ENCODE results near the gene PPP1CB. TPM values are rescaled to one million over a fixed set of nuclear protein-coding genes. Genes with fewer than 3 reads are reported as not detected.

Gene PPP1CB
- total RNA-seq, 2 experiments from 2014 or later, result 290 to 304 TPM

DNA sequence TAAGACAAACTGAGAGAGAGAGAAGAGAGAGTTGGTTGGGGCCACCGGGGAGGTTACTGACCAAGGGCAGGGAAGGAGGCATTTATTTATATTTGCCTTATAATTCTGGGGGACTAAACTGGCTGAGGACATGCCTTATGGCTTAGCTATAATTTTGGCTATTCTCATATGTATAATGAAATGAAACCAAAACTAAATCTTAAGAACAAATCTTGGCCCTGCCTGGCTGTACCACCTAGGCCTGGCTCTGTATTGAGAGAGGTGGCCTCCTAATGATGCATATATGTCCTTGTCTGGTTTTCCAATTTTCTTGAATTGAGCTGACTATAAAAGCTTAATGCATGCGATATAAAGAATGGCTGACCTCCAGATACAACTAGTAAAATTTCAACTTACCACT, 3.5 kb upstream of the PPP1CB start:
- Mint-ChIP-seq H3K9me3 (no peaks in the 10 kb centered on the region), H3K4me1 (ENCODE audit: low read depth) (peaks cover 45% of the 10 kb centered on the region), H3K27me3 (no peaks in the 10 kb centered on the region), H3K36me3 (ENCODE audit: low read depth) (peaks cover 16% of the 10 kb centered on the region), H3K27ac (peak overlapping the region; percentile 95), H3K4me3 (peak overlapping the region; percentile 55)
- POLR2A ChIA-PET, result interaction anchor here (1.1 to 2.0 kb wide), 2 partner anchors 154 to 182 kb away, joined by 3 to 10 read pairs; no protein-coding TSS in a partner anchor
- H3K4me1 ChIP-seq (ENCODE audit: insufficient read depth, low read length), result peaks cover 35% of the 10 kb centered on the region
- H3K9me3 ChIP-seq (ENCODE audit: control insufficient read depth in 1 of 2, insufficient read depth in 1 of 2, low read length in 2 of 2), result no peaks in the 10 kb centered on the region
- no peaks in the 10 kb centered on the region for H3K27me3 ChIP-seq (ENCODE audit: control insufficient read depth in 1 of 2, insufficient read depth in 2 of 2, low read length in 2 of 2)
- H3K36me3 ChIP-seq (ENCODE audit: insufficient read depth, low read length), result no peaks in the 10 kb centered on the region
- intact Hi-C loops (cut with DNase I, micrococcal nuclease), result loop anchor here in 1 of 2 experiments (2.0 to 10.0 kb wide), 2 partner anchors 123 to 353 kb away; partner anchors contain the start of genes FOSL2 and TRMT61B
- TF ChIP-seq, protein P1, sequence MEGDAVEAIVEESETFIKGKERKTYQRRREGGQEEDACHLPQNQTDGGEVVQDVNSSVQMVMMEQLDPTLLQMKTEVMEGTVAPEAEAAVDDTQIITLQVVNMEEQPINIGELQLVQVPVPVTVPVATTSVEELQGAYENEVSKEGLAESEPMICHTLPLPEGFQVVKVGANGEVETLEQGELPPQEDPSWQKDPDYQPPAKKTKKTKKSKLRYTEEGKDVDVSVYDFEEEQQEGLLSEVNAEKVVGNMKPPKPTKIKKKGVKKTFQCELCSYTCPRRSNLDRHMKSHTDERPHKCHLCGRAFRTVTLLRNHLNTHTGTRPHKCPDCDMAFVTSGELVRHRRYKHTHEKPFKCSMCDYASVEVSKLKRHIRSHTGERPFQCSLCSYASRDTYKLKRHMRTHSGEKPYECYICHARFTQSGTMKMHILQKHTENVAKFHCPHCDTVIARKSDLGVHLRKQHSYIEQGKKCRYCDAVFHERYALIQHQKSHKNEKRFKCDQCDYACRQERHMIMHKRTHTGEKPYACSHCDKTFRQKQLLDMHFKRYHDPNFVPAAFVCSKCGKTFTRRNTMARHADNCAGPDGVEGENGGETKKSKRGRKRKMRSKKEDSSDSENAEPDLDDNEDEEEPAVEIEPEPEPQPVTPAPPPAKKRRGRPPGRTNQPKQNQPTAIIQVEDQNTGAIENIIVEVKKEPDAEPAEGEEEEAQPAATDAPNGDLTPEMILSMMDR (IDR thresholded peaks at IDR 0.05), result no peak
- CTCF ChIA-PET, result interaction anchor here (2.2 to 2.4 kb wide), 2 partner anchors 154 to 181 kb away, joined by 12 to 15 read pairs; no protein-coding TSS in a partner anchor
- peak overlapping the region; percentile 9 to 98 for H3K27ac ChIP-seq (ENCODE audit: low read depth in 1 of 2, low read length in 2 of 2)
- DNase-seq (peak in 4 of 14 experiments; percentile 23 to 45 (median 40)), ATAC-seq (ENCODE audit: poor library complexity) (no peak)
- peak overlapping the region; percentile 4 for H3K4me3 ChIP-seq (ENCODE audit: low read length)

DNA sequence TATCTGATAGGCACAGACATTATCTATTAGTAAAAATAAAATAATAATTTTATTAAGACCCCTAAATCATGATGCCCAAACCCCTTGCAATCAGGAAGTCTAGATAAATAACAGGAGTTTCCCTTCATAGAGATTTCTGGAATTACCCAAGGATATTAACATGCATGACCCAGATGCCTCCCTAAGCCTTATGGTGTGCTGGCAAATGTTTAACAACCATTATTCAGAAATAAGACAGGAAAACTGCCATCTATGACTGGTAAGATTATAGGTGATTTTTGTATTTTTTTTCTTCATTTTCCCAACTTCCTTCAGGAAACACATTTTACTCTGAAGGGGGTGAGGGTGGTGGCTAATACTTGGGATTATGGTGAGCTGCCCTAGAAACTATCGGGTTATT, 2.7 kb upstream of the PPP1CB start:
- POLR2A ChIA-PET, result interaction anchor here (5.2 kb wide), 1 partner anchor 154 kb away, joined by 59 read pairs; no protein-coding TSS in a partner anchor
- Histone ChIP-seq H3K4me3 (ENCODE audit: low read length) (no peak overlapping the region), H3K9me3 (ENCODE audit: control insufficient read depth in 1 of 2, insufficient read depth in 1 of 2, low read length in 2 of 2) (no peaks in the 10 kb centered on the region), H3K4me1 (ENCODE audit: insufficient read depth, low read length) (peaks cover 39% of the 10 kb centered on the region), H3K36me3 (ENCODE audit: insufficient read depth, low read length) (no peaks in the 10 kb centered on the region), H3K27ac (ENCODE audit: low read depth in 1 of 2, low read length in 2 of 2) (peak overlapping the region; percentile 91 to 98), H3K27me3 (ENCODE audit: control insufficient read depth in 1 of 2, insufficient read depth in 2 of 2, low read length in 2 of 2) (no peaks in the 10 kb centered on the region)
- peak overlapping the region; percentile 95 for H3K27ac Mint-ChIP-seq
- ATAC-seq (ENCODE audit: poor library complexity) (no peak), DNase-seq (no peak)
- intact Hi-C loops (cut with DNase I, micrococcal nuclease), result loop anchor here in 1 of 2 experiments (2.0 to 10.0 kb wide), 2 partner anchors 122 to 354 kb away; partner anchors contain the start of genes FOSL2 and TRMT61B
- CTCF ChIA-PET, result interaction anchor here (4.2 to 7.8 kb wide), 2 partner anchors 155 to 182 kb away, joined by 26 to 54 read pairs; no protein-coding TSS in a partner anchor
- H3K4me3 Mint-ChIP-seq, result peak overlapping the region; percentile 95
- no peaks in the 10 kb centered on the region for H3K27me3 Mint-ChIP-seq
- H3K36me3 Mint-ChIP-seq (ENCODE audit: low read depth), result peaks cover 19% of the 10 kb centered on the region
- H3K4me1 Mint-ChIP-seq (ENCODE audit: low read depth), result peaks cover 48% of the 10 kb centered on the region
- TF ChIP-seq, protein P1 (IDR thresholded peaks at IDR 0.05), result no peak
- H3K9me3 Mint-ChIP-seq, result no peaks in the 10 kb centered on the region

DNA sequence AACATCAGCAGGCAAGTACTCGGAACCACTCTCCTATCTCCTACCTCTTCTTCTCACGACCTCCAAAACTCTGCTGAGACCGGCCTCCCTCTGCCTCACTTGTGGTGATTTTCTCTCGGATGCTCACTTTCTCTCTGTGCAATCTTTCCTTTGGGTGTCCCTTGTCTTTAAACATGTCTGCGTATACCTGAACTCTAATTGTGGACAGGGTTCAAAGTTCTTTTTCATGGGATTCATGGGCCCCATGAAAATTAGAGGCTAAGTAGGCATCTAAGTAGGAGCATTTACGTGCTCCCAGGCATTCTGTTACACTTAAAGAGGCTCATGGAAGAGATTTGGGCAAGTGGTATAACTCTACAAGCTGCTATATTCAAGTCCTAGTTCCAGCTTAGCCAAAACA, 2.1 kb upstream of the PPP1CB start:
- intact Hi-C loops (cut with DNase I, micrococcal nuclease), result loop anchor here in 1 of 2 experiments (2.0 to 10.0 kb wide), 2 partner anchors 121 to 355 kb away; partner anchors contain the start of genes FOSL2 and TRMT61B
- TF ChIP-seq, protein P1 (IDR thresholded peaks at IDR 0.05), result no peak
- Histone ChIP-seq H3K36me3 (ENCODE audit: insufficient read depth, low read length) (no peaks in the 10 kb centered on the region), H3K9me3 (ENCODE audit: control insufficient read depth in 1 of 2, insufficient read depth in 1 of 2, low read length in 2 of 2) (no peaks in the 10 kb centered on the region), H3K27ac (ENCODE audit: low read depth in 1 of 2, low read length in 2 of 2) (peak overlapping the region; percentile 91 to 98), H3K4me1 (ENCODE audit: insufficient read depth, low read length) (peaks cover 45% of the 10 kb centered on the region), H3K4me3 (ENCODE audit: low read length) (no peak overlapping the region), H3K27me3 (ENCODE audit: control insufficient read depth in 1 of 2, insufficient read depth in 2 of 2, low read length in 2 of 2) (no peaks in the 10 kb centered on the region)
- ChIA-PET POLR2A (interaction anchor here (5.2 kb wide), 1 partner anchor 155 kb away, joined by 59 read pairs; no protein-coding TSS in a partner anchor), CTCF (interaction anchor here (4.2 to 7.8 kb wide), 2 partner anchors 155 to 183 kb away, joined by 26 to 54 read pairs; no protein-coding TSS in a partner anchor)
- peaks cover 23% of the 10 kb centered on the region for H3K36me3 Mint-ChIP-seq (ENCODE audit: low read depth)
- H3K27me3 Mint-ChIP-seq, result no peaks in the 10 kb centered on the region
- H3K4me3 Mint-ChIP-seq, result peak overlapping the region; percentile 95
- peaks cover 54% of the 10 kb centered on the region for H3K4me1 Mint-ChIP-seq (ENCODE audit: low read depth)
- no peaks in the 10 kb centered on the region for H3K9me3 Mint-ChIP-seq
- ATAC-seq (ENCODE audit: poor library complexity) (no peak), DNase-seq (no peak)
- H3K27ac Mint-ChIP-seq, result peak overlapping the region; percentile 95

Data from CD4-positive, alpha-beta T cell (primary cell).